SHP77 treated with DMSO at 0.1 percent for 48 hours (cell line): ENCODE data around the gene PLD4.

Experiments
- DNase-seq: peaks from one replicate; lab custom pipeline; 2025; lab: John Stamatoyannopoulos, UW

PLD4 gene

DNA sequence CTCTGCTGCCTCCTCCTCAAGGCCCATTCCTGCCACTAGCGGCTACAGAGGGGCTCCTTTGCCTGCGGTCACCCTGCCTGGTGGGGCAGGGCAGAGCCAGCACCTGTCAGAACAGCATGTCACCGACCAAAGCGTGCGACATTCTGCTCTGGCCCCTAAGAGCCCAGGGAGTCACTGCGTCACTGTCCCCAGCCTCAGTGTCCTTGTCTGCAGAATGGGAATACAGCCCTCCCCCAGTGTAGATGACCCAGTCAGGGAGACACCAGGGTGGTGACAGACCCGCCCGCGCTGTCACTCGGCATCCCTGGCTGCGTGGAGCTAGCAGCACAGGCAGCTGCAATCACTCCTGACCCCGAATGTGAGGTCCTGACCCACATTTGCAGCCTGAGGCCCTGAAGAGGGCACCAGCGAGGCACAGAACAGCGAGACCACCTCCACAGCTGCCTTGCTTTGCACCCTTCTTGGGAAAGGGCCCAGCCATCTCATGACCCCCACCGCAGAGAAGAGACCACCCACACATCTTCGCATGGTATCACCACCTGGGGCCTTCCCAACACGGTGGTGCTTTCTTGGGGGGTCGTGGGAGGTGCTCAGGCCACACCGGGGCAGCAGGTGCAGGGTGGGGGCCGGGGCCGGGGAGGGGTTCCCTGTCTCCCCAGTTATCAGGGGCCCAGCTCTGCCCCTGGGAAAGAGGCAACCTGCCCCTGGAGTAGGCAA, 51.0 kb downstream of the PLD4 start:
- DNase-seq: no peak

DNA sequence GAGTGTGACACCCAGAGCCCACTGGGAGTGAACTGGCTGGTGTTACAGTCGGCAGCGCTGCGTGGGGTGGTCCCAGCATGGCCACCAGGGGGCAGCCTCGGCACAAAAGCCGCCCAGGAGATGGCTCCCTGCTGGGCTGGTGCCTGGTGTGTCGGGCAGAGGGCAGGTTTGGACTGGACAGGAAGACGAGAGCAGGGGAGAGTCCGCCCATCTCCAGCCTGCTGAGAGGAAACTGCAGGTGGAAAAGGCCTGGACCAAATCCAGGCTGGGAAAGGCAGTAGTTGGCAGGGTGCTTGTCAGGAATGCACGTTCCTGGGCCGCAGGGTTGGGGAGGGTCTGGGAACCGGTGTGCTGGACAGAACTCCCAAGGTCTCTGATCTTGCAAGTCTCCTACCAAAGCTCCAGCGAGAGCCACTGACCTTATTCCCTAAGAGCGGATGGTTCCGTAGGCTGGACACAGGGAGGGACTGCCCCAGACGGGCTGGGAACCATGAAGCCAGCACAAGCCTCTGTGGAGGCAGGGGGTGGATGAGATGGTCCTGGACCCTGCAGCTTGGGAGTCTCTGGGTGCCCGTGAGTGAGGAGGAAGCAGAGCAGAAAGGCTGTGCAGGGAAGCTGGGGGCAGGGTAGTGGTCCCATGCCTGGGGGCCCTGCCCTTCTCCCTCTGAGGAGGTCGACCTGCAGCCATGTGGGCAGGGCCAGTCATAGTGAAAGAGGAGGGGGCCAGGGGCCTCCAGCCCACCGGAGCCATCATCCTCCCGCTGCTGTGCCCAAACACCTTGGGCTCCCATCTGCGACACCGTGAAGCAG, 51.7 kb downstream of the PLD4 start:
- DNase-seq: peak; percentile 52

DNA sequence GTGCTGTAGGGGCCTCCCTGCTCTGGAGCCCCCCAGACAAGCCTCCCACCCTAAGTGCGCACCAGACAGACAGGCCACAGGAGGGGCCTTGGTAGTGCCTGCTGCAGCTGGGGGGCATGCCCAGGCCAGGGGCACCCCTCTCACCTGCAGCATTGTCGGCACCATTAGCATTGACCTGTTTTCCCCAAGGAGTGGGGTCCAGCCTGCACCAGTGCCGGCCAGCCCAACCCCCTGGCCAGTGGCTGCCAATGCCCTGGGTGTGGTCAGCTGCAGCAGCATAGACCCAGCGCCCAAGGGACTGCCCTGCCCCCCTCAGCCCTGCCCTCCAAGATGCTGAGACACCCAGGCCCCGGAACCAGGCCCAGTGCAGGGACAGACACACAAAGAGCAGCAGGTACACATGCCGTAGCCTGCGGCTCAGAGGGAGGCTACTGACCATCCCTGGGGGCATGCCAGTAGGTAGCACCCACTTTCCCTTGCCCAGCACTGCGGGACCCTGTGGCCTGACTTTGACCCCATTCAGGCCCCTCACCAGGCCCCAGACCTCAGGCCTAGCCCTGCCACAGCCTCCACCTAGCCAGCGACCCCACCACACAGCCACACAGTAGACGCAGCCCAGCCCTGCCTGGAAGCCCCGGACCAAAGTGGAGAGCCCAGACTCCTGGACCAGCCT, 52.5 kb downstream of the PLD4 start:
- no peak for DNase-seq

DNA sequence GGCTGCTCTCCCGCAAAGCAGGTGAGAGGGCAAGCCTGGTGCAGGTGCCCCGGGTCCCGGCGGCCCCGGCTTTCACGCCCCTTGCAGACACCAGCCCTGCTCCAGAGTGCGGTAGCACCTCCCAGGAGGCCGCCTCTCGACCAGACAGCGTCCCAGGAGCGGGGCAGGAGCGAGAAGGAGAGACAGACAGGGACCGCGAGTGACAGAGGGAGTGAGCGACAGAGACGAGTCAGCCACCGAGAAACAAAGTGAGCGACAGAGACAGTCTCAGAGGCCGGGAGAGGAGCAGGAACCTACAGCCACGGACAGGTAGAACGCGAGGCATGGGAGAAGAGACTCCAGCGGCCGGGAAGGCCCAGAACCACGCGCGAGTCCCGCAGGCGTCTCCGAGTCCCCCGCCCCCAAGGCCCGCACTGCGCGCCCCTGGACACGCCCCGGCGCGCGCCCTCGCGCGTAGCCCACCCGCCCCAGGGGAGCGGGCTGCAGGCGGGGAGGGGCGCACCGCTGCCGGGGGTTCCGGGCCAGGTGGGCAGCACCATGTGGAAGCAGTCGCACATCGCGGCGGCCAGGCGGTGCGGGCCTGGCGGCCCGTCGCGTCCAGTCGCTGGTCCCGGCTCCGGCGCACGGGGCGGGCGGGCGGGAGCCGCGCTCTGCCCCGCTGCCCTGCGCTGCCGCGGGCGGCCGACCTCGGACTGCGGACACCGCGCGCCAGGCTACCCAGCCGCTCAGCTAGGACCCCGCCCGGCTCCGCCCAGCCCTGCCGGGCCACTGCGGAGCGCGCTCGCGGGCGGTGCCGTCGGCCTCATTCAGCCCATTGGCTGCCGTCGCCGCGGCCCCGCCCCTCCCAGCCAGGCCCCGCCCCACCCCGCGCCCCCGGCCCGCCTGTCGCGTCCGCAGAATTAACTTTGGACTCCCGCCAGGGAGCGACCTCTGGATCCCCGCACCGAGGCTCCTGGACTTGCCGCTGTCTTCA, 53.3 kb downstream of the PLD4 start, which contains the start of gene AHNAK2:
AHNAK2 (minus strand) TSS at position 694 of the 973 bp plus-strand sequence; CDS start at position 557, 137 bp downstream.
- DNase-seq: peak; percentile 42

DNA sequence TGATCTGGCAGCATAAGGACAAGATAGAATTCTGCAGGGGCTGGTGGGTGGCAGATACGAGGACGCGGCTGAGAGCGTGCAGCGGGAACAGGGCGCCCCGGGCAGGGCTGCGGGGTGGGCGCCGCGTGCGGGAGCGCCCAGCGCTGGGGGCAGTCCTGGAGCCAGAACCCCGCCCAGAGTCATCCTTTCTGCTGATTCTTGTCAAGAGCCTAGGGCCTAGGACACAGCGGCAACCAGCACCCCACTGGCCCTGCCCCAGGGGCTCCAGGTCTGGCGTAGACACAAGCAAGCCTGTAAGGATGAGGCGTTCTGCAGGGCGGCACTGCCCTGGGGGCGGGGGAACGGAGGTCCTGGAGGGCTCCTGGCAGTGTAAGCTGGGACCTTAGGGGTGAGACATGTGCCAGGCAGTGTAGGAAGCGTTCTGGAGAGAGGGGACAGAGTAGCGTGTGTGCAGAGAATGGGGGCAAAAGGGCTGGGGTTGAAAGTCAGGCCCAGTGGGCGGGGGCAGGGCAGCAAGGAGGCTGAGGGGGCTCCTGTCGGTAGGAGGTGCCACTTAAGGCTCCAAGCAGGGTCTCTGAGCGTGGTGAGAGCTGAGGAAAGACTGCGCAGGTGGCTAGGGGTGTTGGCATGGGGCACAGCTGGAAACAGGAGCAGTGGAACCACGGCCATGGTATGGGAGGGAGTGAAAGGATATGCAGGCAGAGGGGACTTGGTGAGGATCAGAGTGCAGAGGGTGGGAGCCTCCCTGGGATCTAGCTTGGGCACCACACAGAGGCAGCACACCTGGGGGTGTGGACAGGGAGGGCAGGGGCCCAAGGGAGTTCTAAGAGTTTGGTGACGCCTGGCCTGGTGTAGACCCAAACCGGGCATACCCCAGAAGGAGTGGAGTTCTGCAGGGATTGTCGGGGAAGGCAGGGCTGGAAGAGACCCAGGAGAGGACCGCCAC, 54.3 kb downstream of the PLD4 start:
- DNase-seq: peak; percentile 8

DNA sequence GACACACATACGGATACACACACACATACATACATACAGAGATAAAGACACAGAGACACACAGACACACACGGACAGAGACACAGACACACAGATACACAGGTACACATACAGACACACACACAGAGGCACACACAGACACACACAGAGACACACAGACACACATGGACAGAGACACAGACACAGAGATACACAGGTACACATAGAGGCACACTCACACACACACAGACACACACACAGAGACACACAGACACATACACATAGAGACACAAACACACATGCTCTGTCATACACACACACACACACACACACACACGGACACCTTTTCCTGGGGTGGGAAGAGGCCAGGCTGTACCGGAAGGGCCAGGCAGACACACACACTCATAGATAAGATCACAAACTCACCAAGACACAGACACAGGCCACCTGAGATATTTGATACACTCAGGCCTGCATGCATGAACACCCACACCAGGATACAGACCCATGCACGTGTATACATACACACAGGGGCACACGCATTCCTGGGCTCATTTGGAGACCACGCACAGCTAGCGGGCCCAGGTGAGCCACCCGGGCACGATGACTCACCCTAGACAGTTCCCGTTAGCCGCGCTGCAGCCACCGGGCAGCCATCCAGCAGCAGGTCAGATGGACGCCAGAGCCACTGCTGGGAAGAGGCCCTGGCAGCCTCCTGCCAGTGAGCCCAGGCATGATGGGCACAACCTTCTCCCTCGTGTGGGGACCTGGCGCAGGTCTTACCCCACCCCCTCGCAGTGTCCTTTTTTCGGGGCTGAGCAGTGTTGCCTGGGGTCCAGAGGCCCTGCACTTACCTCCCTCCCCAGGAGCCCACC, 55.3 kb downstream of the PLD4 start:
- DNase-seq: peak; percentile 11

DNA sequence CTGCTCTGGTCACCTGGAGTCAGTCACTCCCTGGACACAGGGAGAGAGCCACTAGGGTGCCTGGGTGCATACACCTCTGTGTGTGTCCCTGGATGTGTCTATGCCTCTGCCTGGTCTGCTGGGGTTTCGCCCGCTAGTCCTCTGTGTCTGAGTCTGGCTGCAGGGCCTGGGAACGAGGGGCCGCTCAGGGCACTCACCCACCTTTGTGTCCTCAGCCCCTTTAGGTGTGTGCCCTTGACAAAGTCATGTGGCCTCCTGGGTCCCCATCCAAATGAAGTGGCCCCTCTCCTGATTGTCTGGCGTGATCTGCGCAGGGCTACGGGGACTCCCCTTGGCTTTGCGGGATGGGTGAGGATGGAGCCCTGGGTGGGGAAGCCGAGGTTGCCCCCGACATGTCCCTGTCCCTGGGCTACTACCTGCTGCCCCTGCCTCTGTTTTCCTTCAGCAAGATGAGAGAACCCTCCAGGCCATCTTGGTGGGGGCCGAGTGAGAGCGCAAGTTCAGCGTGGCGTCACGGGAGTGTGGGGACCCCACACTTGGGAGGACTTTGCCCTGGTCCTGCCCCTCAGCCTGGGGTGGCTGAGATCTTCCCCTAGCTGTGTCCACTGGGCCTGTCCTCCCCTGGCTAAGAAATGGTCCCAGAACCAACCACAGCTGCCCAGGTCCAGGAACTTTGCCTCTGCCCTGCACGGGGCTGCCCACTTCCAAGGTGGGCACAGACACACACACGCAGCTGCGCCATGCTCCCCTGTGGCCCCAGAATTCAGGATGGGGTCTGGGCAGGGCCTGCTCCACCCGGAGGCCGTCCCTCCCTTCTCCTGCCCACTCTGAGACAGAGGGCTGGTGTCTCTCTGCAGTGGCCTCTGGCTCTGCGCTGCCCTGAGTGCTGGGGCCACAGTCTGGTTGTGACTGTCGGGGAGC, 56.2 kb downstream of the PLD4 start:
- DNase-seq: no peak

DNA sequence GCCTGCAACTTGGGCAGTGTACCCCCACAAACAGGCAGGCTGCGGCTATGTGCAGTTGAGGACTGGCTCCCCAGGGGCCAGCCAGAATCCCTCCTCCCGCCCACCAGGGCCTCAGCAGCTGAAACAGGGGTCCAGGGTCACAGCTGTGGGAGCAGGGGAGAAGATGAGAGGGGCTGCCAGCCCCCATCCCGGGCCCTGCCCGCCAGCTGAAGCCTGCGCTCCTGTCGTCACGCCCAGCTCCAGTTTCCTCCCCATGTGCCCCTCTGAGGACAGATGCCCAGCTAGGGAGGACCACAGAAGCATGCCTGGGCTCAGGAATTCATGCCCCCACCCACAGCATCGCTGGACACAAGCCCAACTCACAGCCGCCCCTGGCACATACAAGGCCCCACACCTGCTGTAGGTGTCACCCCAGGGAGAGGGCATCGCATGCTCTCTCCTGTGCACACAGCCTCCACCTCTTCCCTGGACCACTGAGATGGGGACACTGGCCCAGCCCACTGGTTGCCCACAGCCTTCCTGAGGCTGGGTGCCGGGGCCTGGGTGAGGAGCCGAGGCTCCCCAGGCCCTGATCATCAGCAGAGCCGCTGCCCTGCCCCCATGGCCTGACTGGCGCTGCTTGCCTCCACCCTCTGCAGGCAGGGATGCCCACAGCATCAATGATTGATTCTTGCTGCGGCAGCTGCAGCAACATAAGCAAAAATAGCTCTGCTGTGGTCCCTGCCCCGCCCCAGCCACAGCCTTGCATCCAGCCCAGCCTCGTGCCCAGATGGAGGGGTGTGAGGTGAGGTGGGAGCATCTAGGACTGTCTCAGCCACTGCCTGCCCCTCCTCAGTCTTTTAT, 57.2 kb downstream of the PLD4 start:
- DNase-seq: peak; percentile 26

DNA sequence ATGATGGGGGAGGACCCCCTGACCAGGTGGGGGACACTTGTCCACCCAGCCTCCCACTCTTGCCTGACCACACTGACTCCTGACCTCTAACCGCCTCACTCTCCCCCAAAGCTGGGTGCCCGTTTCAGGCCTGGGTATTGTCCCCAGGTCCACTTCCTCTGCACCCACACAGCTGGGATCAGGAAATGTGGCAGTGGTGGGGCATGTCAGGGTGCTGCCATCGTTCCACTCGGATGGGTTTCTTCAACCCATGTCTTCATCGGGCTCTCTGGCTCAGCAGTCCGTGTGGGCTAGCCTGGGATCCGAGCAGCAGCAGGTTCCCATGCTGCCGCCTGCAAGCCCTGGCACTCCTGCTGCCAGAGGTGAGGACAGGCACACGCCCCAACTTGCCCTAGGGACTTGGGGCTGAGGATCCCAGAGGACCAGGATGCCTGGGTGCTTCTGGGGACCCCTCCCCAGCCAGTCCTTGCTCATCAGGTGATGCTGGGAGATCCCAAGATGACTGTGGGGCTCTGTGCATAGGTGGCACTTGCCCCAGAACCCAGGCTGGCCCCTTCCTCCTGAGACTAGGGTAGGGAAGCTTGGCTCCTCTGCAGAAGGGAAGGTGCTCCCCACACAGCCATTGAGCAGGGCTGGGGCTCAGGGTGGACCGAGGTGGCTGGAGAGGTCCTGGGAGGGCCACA, 58.0 kb downstream of the PLD4 start:
- no peak for DNase-seq
